ENCODE results near the gene CHERP.

DNA sequence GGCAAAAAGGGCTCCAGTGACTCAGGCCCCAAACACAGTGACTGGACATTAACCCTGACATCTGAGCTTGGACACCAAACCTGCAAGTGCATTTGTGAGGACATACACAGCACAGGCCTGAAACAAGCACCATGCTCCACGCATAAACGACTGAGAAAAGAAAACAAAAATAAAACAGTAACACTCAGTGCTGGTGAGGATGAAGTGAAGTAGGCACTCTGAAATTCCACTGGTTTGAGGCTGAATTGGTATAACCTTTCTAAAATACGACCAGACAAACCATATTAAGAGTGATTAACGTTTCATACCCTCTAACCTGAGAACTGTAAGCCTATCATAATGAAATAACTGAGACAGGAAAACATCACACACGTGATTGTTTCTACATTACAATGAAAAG lies 24.5 kb upstream of the CHERP start:
- TF ChIP-seq EZH2 (IDR thresholded peaks at IDR 0.05; ENCODE audit: borderline replicate concordance, low read length) (no peak), CTCF (IDR thresholded peaks at IDR 0.05; ENCODE audit: low read length) (no peak)
